ENCODE data around the gene CREB3L2. TPM values are rescaled to one million over a fixed set of nuclear protein-coding genes. Genes with fewer than 3 reads are reported as not detected.

Gene CREB3L2
- polyA plus RNA-seq, 1 of the 3 experiments (the other 2 are of a cell fraction), result 22.9 TPM

GRCh38 chr7:137953665-137954470 is 48.0 kb downstream of the CREB3L2 start (continued):
- TF ChIP-seq REST (IDR thresholded peaks at IDR 0.05; ENCODE audit: low read depth, low read length) (no peak), GATA2 (CRISPR knock-in tag; IDR thresholded peaks at IDR 0.05) (no peak), PBX3 (IDR thresholded peaks at IDR 0.05) (peak; percentile 82), USF2 (IDR thresholded peaks at IDR 0.05; ENCODE audit: borderline replicate concordance, low read depth, low read length) (no peak), NFIC (IDR thresholded peaks at IDR 0.05; ENCODE audit: borderline replicate concordance) (no peak), RCOR1 (IDR thresholded peaks at IDR 0.05; ENCODE audit: low read length) (no peak), SIN3A (IDR thresholded peaks at IDR 0.05; ENCODE audit: borderline replicate concordance, low read depth, low read length) (no peak), TEAD4 (IDR thresholded peaks at IDR 0.05; ENCODE audit: borderline replicate concordance, insufficient read depth) (0 out of 2 replicates have a peak, but pooled peaks have one; percentile 12), ELF1 (IDR thresholded peaks at IDR 0.05) (no peak), FOSL2 (IDR thresholded peaks at IDR 0.05; ENCODE audit: borderline replicate concordance, low read depth) (peak; percentile 44; the same call in 1 of the 2 replicates), RFX5 (IDR thresholded peaks at IDR 0.05; ENCODE audit: low read length) (no peak), EZH2phosphoT487 (IDR thresholded peaks at IDR 0.05; ENCODE audit: borderline replicate concordance, low read depth) (no peak), MXI1 (IDR thresholded peaks at IDR 0.05; ENCODE audit: low read depth, low read length) (no peak), SMC3 (IDR thresholded peaks at IDR 0.05; ENCODE audit: low read depth, low read length) (no peak), TCF12 (IDR thresholded peaks at IDR 0.05) (peak; percentile 55), USF1 (IDR thresholded peaks at IDR 0.05; ENCODE audit: borderline replicate concordance, low read depth) (no peak), IRF3 (IDR thresholded peaks at IDR 0.05; ENCODE audit: low read depth, low read length) (no peak), RXRA (IDR thresholded peaks at IDR 0.05; ENCODE audit: borderline replicate concordance, low read depth) (no peak), RAD21 (IDR thresholded peaks at IDR 0.05; ENCODE audit: low read length) (no peak), JUND (IDR thresholded peaks at IDR 0.05) (peak; percentile 44), MAX (IDR thresholded peaks at IDR 0.05; ENCODE audit: low read depth) (peak; percentile 32; the same call in 1 of the 2 replicates), EP300 (IDR thresholded peaks at IDR 0.05; ENCODE audit: borderline replicate concordance in 1 of 2, low read depth in 1 of 2, low read length in 1 of 2) (peak in 1 of 2 experiments; percentile 50; a peak in 1 of 4 replicates), YY1 (IDR thresholded peaks at IDR 0.05; ENCODE audit: low read depth) (no peak), CHD2 (IDR thresholded peaks at IDR 0.05; ENCODE audit: low read length, partially characterized antibody) (no peak)

Data from SK-N-SH (cell line).